Skeletal muscle cell (primary cell): ENCODE results near the gene ALDH5A1.

Source experiments
- DNase-seq: peaks from one replicate; pipeline ENCODE4 v3.0.0-alpha.2; 2010; ENCODE audit warnings: low read depth
- H3K4me3 ChIP-seq: 2 replicates; pipeline ENCODE4 v1.5.1; 2011; ENCODE audit warnings: low read depth, mild to moderate bottlenecking, control low read depth, low read length, moderate library complexity

Gene ALDH5A1

DNA sequence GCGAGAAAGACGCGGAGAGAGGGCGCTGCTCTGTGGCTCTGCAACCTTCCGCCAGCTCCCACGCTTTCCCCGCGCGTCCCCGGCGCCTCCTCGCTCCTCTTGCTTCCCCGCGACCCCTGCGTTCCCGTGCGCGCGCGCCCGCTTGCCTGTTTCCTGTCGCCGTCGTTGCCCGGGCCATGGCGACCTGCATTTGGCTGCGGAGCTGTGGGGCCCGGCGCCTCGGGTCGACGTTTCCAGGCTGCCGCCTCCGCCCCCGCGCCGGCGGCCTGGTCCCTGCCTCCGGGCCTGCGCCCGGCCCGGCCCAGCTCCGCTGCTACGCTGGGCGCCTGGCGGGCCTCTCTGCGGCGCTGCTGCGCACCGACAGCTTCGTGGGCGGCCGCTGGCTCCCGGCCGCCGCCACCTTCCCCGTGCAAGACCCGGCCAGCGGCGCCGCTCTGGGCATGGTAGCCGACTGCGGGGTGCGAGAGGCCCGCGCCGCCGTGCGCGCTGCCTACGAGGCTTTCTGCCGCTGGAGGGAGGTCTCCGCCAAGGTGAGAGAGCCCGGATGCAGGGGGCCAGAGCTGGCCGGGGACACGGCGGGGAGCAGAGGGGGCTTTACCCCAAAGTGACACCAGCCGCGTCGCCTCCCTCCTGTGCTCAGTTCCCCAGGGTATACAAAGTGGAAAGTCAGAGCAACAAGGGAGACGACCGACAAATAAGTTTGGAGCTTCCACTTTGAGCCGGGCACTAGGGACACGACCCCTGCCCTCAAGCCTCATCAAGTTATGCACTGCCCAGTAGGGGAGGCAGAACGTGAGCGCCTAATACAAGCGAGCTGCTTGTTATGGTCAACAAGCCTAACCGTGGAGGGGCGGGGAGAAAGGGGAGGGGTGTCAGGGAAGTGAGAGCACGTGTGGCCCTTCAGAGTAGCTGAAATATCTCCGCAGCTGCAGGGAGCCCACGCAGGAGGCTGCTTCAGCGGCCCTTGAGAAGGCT, at the start of gene ALDH5A1:
ALDH5A1 (plus strand) TSS at position 149 of the 975 bp plus-strand sequence; CDS start at position 177, 28 bp downstream.
- H3K4me3 ChIP-seq: peak within 1 kb of the TSS; percentile 58
- DNase-seq: peak; percentile 24

DNA sequence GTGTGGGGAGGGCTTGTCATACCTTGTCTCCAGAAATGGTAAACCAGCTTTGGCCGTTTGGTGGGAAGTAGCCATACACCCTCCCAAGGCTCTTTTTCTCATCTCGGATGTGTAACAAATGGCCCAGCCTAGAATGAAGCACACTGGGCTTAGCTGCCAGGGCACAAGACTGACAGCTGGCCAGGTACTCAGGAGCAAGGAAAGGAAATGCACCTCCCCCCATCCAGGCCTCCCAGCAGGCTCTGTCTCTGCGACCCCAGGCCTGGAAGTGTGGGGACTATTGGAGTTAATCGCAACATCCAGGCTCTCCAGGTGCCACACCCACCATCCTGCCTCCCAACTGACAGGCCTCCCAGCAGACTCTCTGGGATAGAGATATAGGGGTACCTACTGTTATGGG, 49.1 kb upstream of the ALDH5A1 start:
- no peak for DNase-seq
- H3K4me3 ChIP-seq: no peak overlapping the region

DNA sequence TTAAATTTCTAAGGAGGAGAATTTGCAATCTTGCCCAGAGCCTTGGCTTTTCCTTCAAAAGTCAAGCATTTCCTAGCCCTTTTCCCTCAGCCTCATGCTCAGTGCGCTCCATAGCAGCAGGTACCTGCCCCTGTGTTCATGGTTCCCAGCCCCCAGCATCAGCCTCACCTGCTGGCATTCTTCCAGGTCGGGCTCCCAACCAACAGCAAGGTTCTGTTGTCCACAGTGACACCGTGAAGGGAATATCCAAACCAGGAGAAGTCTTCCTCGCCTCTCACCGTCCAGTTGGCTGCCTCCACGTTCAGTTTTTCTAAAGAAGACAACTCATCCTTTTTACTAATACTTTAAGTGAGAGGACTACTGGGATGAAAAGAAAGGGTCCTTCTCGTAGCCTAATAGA, 48.1 kb upstream of the ALDH5A1 start:
- H3K4me3 ChIP-seq: no peak overlapping the region
- DNase-seq: no peak

GRCh38 chr6:24448396-24448795, 46.4 kb upstream of the ALDH5A1 start:
- no peak for DNase-seq
- H3K4me3 ChIP-seq: no peak overlapping the region

- no peak for DNase-seq
- H3K4me3 ChIP-seq: no peak overlapping the region
Measured at GRCh38 chr6:24448828-24449525, 45.8 kb upstream of the ALDH5A1 start.

- DNase-seq: no peak
- no peak overlapping the region for H3K4me3 ChIP-seq
Measured at GRCh38 chr6:24451581-24452388, 43.0 kb upstream of the ALDH5A1 start.

GRCh38 chr6:24453921-24454320, 40.8 kb upstream of the ALDH5A1 start:
- no peak for DNase-seq
- H3K4me3 ChIP-seq: no peak overlapping the region

DNA sequence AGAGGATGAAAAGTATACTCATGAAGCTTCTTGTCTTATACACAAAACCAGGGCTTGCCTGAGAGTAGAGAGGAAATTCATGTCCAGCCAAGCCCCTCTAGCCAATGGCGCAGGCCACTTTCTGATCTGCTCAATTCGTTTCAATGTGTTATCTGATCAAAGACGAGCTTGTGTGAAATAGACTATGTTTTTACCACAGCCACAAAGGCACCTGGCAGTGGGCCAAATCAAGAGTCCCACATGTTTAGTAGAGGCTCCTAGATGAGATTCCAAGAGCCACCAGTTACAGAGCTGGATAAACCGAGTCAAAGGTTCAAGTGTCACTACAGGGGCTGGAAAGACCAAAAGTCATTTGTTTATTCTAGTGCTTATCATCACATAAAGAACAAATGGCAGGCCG, 40.3 kb upstream of the ALDH5A1 start:
- DNase-seq: no peak
- no peak overlapping the region for H3K4me3 ChIP-seq

- DNase-seq: no peak
- H3K4me3 ChIP-seq: no peak overlapping the region
Measured at GRCh38 chr6:24455061-24455460, 39.7 kb upstream of the ALDH5A1 start.

DNA sequence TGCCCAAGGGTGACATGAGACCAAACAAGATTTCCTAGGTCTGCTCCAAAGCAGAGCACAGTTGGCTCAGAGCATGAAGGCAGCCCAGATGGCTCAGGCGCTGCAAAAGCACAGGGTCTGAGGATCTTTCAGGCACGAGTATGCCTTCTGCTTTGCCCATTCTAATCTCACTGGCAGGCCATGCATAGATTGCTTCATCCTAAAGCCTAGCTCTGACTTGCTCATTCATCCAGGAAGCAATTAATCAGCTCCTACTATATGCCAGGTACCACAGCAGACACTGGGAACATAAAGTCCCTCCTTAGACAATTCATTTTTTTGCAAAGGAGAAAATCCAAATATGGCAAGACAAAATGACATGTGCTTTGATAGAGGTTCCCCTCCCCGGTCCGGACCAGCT, 36.6 kb upstream of the ALDH5A1 start:
- no peak overlapping the region for H3K4me3 ChIP-seq
- no peak for DNase-seq

GRCh38 chr6:24458941-24459340, 35.8 kb upstream of the ALDH5A1 start:
- no peak overlapping the region for H3K4me3 ChIP-seq

DNA sequence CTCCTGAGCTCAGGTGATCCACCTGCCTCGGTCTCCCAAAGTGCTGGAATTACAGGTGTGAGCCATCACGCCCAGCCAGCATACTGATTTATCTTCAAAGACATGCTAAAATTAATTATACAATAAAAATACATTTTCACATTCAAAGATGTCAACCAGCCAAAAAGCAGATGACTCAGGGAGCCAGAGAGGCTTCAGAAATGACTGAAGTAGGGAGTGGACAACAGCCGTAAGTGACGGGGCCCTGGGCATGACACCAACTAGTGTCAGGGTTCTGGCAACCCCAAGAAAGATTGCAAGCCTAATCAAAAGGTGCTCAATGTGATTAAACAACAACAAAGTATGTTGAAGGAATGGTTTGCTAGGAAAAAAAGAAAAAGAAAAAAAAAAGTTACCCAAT, 33.8 kb upstream of the ALDH5A1 start:
- no peak overlapping the region for H3K4me3 ChIP-seq
- DNase-seq: no peak

More at GRCh38 chr6:24458941-24459340, 35.8 kb upstream of the ALDH5A1 start:
- DNase-seq: no peak

GRCh38 chr6:24464253-24465038, 30.3 kb upstream of the ALDH5A1 start:
- DNase-seq: no peak
- no peak overlapping the region for H3K4me3 ChIP-seq

GRCh38 chr6:24469811-24470210, 25.0 kb upstream of the ALDH5A1 start:
- DNase-seq: no peak

DNA sequence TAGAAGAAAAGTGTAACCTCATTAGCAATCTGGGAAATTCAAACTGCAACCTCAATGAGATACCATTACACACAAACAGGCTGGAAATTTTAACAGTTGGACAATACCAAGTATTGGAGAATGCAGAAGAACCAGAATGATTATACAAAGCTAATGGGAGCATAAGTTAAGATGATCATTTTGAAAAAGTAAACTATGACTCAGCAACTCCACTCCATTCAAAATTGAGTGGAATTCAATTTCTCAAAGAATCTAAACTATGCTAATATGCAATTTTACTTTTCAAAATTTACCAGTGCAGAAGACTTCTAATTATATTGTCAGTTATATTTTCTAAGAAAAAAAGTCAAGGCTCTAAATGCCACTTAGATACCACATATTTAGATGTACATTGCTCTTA, 22.6 kb upstream of the ALDH5A1 start:
- no peak for DNase-seq
- H3K4me3 ChIP-seq: no peak overlapping the region

More at GRCh38 chr6:24469811-24470210, 25.0 kb upstream of the ALDH5A1 start:
- no peak overlapping the region for H3K4me3 ChIP-seq

DNA sequence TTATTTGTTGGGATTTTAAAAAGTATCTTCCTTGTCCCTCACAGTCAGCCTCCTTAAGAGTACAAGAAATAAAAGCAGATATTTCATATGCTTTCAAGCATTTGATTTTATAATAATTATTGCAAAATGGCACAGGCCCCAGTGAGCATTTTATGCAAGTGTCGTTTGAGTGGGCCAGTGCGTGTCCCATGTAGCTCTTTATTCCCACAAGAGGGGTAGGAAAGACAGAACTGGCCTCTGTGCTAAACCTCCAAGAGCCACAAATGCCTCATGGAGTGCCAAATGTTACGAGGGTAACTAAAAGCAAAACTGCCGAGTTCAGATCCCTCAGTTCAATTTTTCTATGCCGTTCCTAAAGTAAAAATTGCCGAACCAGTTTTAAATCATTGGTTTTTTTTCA, 18.1 kb upstream of the ALDH5A1 start:
- H3K4me3 ChIP-seq: no peak overlapping the region
- DNase-seq: no peak

GRCh38 chr6:24477070-24477469, 17.7 kb upstream of the ALDH5A1 start:
- no peak overlapping the region for H3K4me3 ChIP-seq
- DNase-seq: no peak

- no peak overlapping the region for H3K4me3 ChIP-seq
- DNase-seq: no peak
Measured at GRCh38 chr6:24478903-24479302, 15.9 kb upstream of the ALDH5A1 start.

DNA sequence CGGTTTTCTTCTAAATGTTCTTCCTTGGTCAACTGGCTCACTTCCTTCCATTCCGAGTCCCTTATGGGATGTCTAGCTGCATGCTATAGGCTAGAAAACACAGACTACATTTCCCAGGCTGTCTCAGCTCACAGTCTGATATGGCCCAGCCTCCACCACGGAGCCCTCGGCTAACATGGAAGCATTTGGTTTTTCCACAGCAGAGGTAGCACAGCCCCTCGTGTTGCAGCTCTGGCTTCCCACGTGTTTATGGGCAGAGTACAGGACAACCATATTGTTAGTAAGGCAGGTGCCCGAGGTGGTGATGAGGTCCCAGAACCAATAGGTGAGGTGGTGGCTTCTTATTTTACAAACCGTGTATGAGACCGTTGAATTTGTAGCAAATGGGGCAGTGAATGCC, 14.1 kb upstream of the ALDH5A1 start:
- no peak for DNase-seq
- H3K4me3 ChIP-seq: no peak overlapping the region
